GM18867 (cell line): Measurements from ENCODE around the gene TTYH3.

Experiments
- ATAC-seq: cut with Tn5 transposase; IDR thresholded peaks from one replicate; pipeline ENCODE4 v1.9.1; 2021; ENCODE audit warnings: mild to moderate bottlenecking, moderate library complexity; ENCODE audit not compliant: unreplicated experiment

Gene TTYH3

DNA sequence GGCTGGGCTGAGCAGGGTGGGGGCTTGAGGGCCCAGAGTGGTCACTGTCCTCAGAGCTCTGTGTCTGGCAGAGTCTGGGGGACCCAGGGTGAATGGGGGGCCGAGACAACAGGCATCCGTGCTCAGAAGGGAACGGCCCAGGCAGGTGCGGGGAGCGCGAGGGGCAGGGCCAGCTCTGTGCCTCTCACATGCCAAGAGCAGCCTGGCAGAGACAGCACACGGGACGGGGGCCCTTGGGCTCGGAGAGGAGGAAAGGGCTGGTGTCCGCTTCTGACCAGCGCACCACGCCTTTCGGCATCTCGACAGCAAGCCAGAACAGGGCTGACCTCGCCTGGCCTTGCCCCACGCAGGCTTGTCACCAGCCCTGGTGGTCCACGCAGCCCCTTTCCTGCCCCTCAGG is 69.6 kb downstream of the TTYH3 start:
- no peak for ATAC-seq

GRCh38 chr7:2701832-2702593 is 70.2 kb downstream of the TTYH3 start:
- ATAC-seq, result no peak

DNA sequence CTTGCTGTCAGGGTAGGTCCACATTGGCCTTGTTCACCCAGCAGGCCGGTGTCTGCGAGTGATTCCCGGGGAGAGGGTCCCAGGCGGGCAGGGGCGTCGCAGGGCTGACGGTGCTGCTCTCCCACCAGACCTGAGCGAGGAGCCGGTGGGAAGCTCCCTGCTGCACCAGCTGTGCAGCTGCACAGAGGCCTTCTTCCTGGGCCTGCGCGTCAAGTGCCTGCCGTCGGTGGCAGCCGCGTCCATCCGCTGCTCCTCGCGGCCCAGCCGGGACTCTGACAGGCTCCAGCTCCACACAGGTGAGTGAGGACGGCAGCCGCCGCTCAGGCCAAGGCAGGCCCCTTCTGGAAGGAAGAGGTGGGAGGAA is 70.8 kb downstream of the TTYH3 start:
- no peak for ATAC-seq

DNA sequence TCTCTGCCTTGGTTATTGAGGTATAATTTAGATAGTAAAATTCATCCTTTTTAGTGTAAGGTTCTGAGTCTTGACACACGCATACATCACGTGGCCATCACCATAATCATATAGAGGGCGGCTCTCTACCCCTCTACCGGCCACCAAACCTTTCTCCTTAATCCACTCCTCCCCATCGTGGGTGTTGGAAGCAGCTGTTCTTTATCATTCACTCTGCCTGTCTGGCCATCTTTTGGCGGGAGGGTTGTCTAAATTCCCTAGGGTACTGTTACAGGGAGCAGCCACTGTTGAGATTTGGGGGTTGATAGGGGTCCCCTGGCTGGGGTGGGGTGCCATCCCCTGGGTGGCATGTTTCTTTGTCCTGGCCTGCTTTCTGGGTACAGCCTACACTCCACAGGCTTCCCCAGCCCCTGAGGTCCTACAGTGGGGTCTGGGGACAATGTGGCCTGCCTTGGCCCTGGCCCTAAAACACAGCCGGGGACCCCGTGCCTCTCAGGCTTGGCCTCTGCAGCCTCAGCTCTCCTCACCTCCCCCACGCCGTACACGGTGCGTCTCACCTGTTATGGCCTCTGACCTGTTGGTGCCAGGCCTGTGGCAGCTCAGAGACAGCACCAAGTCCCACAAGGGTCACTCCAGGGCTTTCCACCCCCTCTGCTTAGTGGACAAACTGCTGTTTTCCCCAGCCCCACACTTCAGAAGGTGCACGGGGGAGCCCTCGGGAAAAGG is 73.7 kb downstream of the TTYH3 start:
- no peak for ATAC-seq

DNA sequence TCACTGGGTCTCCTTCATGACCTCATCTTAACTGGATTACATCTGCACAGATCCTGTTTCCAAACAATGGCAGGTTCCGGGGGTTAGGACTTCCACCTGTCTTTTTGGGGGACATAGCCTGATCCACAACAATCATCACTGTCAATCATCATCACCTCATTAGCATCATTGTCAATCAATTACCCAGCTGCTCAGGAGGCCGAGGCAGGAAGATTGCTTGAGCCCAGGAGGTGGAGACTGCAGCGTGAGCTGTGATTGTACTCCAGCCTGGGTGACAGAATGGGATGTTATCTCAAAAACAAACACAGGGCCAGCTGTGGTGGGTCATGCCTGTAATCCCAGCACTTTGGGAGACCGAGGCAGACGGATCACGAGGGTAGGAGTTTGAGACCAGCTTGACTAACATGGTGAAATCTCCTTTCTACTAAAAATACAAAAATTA is 74.9 kb downstream of the TTYH3 start:
- ATAC-seq, result no peak

GRCh38 chr7:2707481-2707880 is 75.7 kb downstream of the TTYH3 start:
- ATAC-seq, result no peak

DNA sequence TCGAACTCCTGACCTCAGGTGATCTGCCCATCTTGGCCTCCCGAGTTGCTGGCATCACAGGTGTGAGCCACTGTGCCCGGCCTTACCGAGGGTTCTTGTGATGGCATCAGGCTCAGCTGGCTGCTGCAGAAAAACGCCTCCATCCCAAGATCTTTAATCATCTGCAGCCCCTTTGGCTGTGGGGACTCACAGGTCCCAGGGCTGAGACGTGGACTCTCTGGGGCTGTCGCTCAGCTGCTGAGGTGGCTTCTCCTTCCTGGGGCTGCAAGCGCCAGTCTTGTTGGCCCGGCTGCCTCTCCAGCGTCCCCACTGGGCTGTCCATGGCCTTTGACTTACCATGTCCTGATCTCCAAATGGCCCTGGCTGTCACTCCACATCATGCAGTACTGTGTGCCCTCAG is 76.3 kb downstream of the TTYH3 start:
- no peak for ATAC-seq

- no peak for ATAC-seq
Measured at GRCh38 chr7:2708547-2709310, 76.9 kb downstream of the TTYH3 start.

DNA sequence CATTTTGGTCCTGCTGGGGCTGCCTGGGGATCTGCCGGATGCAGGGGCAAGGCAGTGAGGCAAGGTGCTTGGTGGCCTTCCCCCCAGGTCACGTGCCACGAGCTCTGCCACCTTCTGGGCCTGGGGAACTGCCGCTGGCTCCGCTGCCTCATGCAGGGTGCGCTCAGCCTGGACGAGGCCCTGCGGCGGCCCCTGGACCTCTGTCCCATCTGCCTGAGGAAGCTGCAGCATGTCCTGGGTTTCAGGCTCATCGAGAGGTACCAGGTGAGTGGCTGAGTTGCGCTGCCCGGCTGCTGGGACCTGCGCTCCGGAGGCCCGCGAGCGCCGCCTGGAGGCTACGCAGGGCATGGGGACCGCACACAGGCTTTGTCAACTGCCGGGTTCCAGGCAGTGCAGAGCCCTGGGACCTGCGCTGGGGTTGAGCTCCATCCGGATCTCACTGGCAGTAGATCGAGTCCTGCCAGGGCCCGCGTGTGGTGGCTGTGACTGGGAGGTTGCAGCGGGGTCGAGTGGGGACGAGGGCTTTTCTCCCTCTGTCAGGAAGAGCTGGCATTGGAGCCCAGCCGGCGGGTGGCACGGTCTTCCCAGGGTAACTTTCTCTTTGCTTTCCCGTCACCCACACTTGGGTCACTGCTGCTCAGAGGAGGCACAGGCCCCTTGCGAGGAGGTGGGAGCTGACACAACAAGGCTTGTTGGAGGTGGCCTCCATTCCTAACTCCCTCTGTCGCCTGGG is 77.9 kb downstream of the TTYH3 start:
- peak; percentile 83 for ATAC-seq

DNA sequence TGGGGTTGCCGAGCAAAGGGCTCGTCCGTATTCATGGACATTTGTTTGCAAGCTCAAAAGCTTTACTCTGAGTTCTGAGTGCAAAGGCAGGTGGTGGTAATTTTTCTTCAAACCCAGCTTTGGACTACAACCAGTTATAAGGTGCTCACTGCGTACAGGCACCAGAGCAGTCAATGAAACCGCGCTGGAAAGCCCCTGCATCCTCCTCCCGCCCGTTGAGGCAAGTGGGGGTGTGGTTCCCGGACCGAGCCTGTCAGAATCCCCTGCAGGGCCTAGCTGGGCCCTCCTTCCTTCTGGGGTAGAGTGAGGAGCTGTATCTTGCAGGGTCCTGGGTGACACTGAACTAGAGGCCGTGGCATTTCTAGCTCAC is 78.5 kb downstream of the TTYH3 start:
- ATAC-seq, result peak; percentile 48

DNA sequence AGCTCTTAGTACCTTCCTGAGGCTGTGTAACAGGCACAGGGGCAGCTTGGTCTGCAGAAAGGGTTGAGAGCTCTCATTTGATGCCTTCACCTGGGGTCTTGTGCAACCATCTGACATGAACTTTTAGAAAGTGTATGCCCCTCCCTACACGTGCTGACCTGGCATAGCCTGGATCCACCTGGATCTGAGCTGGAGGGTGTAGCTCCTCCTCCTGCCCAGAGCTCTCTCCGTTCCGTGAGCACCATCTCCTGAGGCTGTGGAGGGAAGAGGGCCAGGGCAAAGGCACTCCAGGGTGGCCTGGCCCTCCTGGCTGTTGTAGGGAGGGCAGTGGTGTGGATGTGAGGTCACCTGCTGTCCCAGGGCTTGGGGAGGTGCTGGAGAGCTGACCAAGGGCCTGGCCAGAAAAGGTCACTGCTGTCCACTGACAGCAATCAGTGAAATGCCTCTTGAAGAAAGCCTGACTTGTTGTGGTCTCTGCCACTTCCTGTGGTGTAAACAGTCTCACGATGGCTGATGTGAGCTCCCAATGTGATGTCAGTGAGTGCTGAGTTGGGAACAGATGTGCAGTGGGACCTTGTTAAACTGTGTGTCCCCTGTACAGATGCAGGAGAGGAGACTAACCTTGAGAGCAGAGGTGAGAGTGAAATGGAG is 79.2 kb downstream of the TTYH3 start:
- peak; percentile 35 for ATAC-seq

DNA sequence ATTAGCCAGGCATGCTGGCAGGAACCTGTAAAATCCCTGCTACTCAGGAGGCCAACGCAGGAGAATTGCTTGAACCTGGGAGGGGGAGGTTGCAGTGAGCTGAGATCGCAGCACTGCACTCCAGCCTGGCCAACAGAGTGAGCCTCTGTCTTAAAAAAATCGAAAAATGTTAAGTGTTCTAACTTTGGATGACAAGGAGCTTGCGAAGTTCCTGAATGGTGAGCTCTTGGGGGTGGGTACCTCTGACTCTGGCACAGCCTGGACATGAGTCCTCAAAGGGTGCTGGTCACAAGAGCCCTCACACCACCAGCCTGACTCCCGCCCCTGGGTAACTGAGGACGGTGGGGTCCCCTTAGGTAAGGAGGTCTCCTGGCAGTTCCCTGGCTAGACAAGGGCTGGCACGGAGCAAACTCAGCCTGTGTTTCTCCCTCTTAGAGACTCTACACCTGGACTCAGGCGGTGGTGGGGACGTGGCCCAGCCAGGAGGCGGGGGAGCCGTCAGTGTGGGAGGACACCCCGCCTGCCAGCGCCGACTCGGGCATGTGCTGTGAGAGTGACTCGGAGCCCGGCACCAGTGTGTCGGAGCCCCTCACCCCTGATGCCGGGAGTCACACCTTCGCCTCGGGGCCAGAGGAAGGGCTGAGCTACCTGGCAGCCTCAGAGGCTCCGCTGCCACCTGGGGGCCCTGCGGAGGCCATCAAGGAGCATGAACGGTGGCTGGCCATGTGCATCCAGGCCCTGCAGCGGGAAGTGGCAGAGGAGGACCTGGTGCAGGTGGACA is 80.3 kb downstream of the TTYH3 start:
- no peak for ATAC-seq

DNA sequence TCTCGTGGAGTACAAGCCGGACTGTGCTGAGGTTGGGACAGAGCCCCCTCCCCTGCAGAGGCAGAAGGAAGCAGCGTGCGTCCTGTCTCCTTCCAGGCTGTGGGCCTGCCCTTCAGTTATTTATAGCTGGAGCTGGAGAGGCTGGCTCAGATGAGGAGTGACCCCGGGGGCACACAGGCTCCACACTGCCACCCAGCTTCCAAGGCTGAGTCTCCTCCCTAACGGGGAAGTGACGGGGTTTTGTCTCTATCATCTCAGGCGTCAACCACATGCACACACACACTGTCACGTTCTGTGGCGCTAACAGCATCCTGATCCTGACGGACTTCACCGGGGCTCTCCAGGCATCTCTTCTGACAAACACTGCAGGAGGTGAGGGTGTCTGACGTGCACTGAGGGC is 81.6 kb downstream of the TTYH3 start:
- no peak for ATAC-seq

GRCh38 chr7:2713978-2714377 is 82.2 kb downstream of the TTYH3 start:
- ATAC-seq, result no peak
